Lower leg skin (tissue), 4 donors: ENCODE results near the gene PROM1. TPM values are rescaled to one million over a fixed set of nuclear protein-coding genes. Genes with fewer than 3 reads are reported as not detected.
A peak's percentile ranks its signal among the peaks of the same experiment; 100 is the strongest.

ENCODE experiments used
- DNase-seq, 2 donors: peaks; one replicate each; pipeline ENCODE4 v3.0.0-alpha.2; 2019; ENCODE audit warnings: low spot score in 2 of 2
- H3K4me3 ChIP-seq: fragments of 200-600 bp; sonication (generic); 2 replicates; pipeline ENCODE4 v1.5.1; 2017; ENCODE audit warnings: mild to moderate bottlenecking, low read depth; ENCODE audit not compliant: poor library complexity, severe bottlenecking
- POLR2A ChIP-seq, 2 donors: fragments of 450-650 bp; IDR thresholded peaks; one replicate each; pipeline ENCODE4 v1.6.1; 2016 to 2017; ENCODE audit warnings: antibody characterized with exemption in 2 of 2, mild to moderate bottlenecking in 1 of 2, moderate library complexity in 1 of 2
- WGBS, 2 donors: methylation state at CpG; one replicate each; pipeline ENCODE4 v1.1.5; 2018; 5-methylcytosine and 5-hydroxymethylcytosine counted together
- intact Hi-C: fragments of 100-400 bp; cut with DNase I; formaldehyde crosslinking; loops from one replicate; pipeline ENCODE4 v1.15.0; 2023; ENCODE audit warnings: low total_unique reads
- total RNA-seq, 4 donors: library from RNA; depleted of rRNA; stranded (reverse); fragments of >200 nt; gene quantifications; one replicate each; pipeline ENCODE4 v1.1.0, GENCODE V29; 2016
- TF ChIP-seq, protein P1 (sequence below), 3 donors: fragments of 450-650 bp; IDR thresholded peaks; one replicate each; pipeline ENCODE4 v1.5.1; 2016; ENCODE audit warnings: antibody characterized with exemption in 3 of 3, mild to moderate bottlenecking in 3 of 3, moderate library complexity in 2 of 3

Gene PROM1
- total RNA-seq, 4 donors from 2014 or later = 1.3 to 7.6 (median 2.9) TPM

DNA sequence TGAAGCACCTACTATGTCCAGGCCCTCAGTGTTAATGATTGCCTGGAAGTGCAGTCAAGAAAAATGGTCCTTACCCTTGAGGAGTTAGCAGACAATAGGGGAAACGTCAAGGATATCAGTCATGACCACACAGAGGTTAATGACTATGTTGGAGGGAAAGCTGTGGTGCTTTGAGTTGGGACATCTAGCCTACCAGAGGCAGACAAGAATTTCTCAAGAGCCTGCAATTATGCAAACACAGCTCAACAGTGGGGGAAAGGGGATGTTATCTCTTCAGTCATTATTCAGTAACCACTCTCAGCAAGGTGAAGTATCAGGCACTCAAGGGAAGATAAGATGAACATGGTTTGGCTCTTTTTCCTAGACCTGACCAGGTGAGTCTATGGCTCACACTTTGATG is 138.3 kb downstream of the PROM1 start:
- TF ChIP-seq POLR2A (IDR thresholded peaks at IDR 0.05) = no peak
- TF ChIP-seq, protein P1, sequence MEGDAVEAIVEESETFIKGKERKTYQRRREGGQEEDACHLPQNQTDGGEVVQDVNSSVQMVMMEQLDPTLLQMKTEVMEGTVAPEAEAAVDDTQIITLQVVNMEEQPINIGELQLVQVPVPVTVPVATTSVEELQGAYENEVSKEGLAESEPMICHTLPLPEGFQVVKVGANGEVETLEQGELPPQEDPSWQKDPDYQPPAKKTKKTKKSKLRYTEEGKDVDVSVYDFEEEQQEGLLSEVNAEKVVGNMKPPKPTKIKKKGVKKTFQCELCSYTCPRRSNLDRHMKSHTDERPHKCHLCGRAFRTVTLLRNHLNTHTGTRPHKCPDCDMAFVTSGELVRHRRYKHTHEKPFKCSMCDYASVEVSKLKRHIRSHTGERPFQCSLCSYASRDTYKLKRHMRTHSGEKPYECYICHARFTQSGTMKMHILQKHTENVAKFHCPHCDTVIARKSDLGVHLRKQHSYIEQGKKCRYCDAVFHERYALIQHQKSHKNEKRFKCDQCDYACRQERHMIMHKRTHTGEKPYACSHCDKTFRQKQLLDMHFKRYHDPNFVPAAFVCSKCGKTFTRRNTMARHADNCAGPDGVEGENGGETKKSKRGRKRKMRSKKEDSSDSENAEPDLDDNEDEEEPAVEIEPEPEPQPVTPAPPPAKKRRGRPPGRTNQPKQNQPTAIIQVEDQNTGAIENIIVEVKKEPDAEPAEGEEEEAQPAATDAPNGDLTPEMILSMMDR (IDR thresholded peaks at IDR 0.05) = no peak
- intact Hi-C loops = no loop called here
- WGBS, 2 donors = 81 to 91% methylated on average over 1 of the region's 1 CpG
- no peak for DNase-seq
- no peak overlapping the region for H3K4me3 ChIP-seq

DNA sequence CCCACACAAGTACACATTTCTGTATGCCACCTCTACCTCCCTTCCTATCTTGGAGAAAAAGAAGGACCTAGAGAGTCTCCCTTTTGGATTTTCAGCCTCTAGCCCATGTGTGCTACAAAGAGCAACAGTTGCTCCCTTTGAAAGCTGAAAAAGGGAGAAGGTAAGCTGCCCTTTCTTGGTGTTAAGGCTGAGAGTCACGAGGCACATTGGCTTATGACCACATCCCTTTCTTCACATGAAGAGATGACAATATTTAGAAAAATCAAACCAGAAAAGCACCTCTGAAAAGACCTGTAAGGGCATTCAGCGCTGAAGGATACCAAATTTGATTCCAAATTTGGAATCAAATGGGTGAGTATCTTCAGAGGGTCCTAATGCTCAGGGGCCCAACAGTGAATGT is 138.9 kb downstream of the PROM1 start:
- no peak overlapping the region for H3K4me3 ChIP-seq
- TF ChIP-seq, protein P1 (IDR thresholded peaks at IDR 0.05) = no peak
- TF ChIP-seq POLR2A (IDR thresholded peaks at IDR 0.05) = no peak
- no peak for DNase-seq
- intact Hi-C loops = no loop called here
- WGBS, 2 donors = 84 to 90% methylated on average over 2 of the region's 2 CpGs

DNA sequence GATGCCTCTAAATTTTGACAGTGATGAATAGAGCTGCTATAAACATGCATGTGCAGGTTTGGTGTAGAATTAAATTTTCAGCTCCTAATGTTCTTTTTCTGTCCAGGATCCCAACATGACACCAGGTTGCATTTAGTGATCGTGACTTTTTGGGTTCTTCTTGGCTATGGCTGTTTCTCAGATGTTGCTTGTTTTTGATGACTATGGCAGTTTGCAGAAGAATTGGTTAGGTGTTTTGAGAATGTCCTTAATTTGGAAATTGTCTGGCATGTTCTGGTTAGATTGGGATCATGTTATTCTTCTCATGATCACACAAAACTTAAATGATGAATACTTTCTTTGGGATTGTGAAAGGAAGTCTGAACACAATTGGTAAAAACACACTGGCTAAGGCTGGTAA is 141.5 kb downstream of the PROM1 start:
- no peak for TF ChIP-seq POLR2A (IDR thresholded peaks at IDR 0.05)
- TF ChIP-seq, protein P1 (IDR thresholded peaks at IDR 0.05) = no peak
- no peak overlapping the region for H3K4me3 ChIP-seq
- 59% methylated on average over 1 of the region's 1 CpG for WGBS, 2 donors
- intact Hi-C loops = no loop called here
- no peak for DNase-seq

DNA sequence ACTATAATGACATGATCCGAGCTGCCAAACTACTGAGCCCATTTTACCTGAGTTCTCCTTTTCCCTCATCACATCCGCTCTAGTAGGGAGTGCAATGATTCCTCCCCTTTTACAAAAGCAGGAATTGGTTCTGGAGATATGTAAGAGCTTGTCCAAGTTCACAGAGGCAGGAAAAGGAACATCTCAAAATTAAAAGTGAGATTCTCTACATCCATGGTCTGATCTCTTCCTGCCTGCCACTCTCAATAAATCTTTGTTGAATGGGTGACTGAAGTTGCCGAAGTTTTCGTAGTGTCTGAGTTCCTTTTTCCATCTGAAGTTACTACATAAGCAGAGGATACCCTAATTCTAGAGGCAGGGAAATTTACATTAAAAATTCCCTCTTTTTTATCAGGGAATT is 145.2 kb downstream of the PROM1 start, which contains the start of gene FGFBP1:
FGFBP1 (minus strand) TSS at position 101 of the 400 bp plus-strand sequence. CDS start 2,108 bp downstream, outside the sequence.
- TF ChIP-seq, protein P1 (IDR thresholded peaks at IDR 0.05) = no peak
- no peak for TF ChIP-seq POLR2A (IDR thresholded peaks at IDR 0.05)
- WGBS, 2 donors = 27 to 33% methylated on average over 4 of the region's 4 CpGs
- no peak for DNase-seq
- intact Hi-C loops = no loop called here
- no peak within 1 kb of the TSS for H3K4me3 ChIP-seq

DNA sequence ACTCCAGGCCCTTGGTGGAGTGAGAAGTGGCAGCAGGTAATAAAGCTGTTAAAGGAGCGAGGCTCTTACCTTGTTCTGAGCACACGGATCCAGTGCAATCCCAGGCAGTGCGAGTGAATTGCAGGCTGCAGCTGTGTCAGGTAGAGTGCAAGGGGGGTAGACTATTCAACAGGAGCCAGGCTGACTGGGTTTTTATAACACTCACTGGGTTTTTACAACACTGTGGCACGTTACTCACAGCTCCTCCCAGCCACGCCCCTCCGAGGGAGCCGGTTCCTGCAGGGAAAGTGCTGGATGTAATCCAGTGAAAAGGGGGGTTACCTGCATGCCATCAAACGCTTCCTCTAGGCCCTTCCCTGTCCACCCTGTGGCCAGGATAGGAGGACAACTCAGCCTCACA is 145.6 kb downstream of the PROM1 start:
- WGBS, 2 donors = 13 to 23% methylated on average over 8 of the region's 8 CpGs
- DNase-seq = peak in 1 of 2 donors; percentile 39
- intact Hi-C loops = no loop called here
- TF ChIP-seq, protein P1 (IDR thresholded peaks at IDR 0.05) = no peak
- TF ChIP-seq POLR2A (IDR thresholded peaks at IDR 0.05) = no peak
- no peak overlapping the region for H3K4me3 ChIP-seq

DNA sequence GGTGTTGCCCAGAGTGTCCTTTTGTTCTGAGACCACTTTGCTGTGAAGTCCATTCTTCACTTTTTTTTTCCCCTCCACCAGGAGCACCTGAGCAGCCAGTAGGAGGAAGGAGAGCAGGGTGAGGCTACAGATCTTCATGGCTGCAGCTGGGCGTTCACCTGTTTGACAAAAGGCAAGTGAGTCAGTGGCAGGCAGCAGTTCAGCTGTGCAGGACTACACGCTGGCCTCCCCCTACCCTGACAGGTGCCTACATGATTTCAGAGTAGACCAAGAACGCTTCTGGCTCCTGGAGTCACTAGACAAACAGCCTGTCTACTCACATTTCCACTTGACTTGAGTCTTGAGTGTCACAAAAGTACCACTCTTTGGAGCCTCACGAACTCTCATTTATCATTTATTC is 147.3 kb downstream of the PROM1 start:
- DNase-seq = peak in 1 of 2 donors; percentile 45
- no peak overlapping the region for H3K4me3 ChIP-seq
- intact Hi-C loops = no loop called here
- 36 to 55% methylated on average over 4 of the region's 4 CpGs for WGBS, 2 donors
- TF ChIP-seq POLR2A (IDR thresholded peaks at IDR 0.05) = no peak
- TF ChIP-seq, protein P1 (IDR thresholded peaks at IDR 0.05) = no peak
